Measurements from ENCODE around the gene TSHZ2. TPM values are rescaled to one million over a fixed set of nuclear protein-coding genes. Genes with fewer than 3 reads are reported as not detected.

The TSHZ2 gene
- total RNA-seq, 1 experiment from 2014 or later: 0.20 TPM

- H3K9me3 Mint-ChIP-seq: no peaks in the 10 kb centered on the region
- ATAC-seq (no peak), DNase-seq (ENCODE audit: low spot score) (no peak)
- no peak overlapping the region for H3K4me3 Mint-ChIP-seq
- TF ChIP-seq NR2C2 (CRISPR knock-in tag; IDR thresholded peaks at IDR 0.05) (no peak), MYBL2 (CRISPR knock-in tag; IDR thresholded peaks at IDR 0.05) (no peak), GTF2I (CRISPR knock-in tag; conservative IDR thresholded peaks at IDR 0.05) (no peak), RORB (CRISPR knock-in tag; IDR thresholded peaks at IDR 0.05) (no peak), GABPB1 (CRISPR knock-in tag; IDR thresholded peaks at IDR 0.05) (no peak), PRRX2 (CRISPR knock-in tag; IDR thresholded peaks at IDR 0.05) (no peak), ETV6 (CRISPR knock-in tag; IDR thresholded peaks at IDR 0.05) (no peak), ZNF121 (CRISPR knock-in tag; IDR thresholded peaks at IDR 0.05) (no peak), JAZF1 (CRISPR knock-in tag; IDR thresholded peaks at IDR 0.05) (no peak)
- TF ChIP-seq, protein P1, sequence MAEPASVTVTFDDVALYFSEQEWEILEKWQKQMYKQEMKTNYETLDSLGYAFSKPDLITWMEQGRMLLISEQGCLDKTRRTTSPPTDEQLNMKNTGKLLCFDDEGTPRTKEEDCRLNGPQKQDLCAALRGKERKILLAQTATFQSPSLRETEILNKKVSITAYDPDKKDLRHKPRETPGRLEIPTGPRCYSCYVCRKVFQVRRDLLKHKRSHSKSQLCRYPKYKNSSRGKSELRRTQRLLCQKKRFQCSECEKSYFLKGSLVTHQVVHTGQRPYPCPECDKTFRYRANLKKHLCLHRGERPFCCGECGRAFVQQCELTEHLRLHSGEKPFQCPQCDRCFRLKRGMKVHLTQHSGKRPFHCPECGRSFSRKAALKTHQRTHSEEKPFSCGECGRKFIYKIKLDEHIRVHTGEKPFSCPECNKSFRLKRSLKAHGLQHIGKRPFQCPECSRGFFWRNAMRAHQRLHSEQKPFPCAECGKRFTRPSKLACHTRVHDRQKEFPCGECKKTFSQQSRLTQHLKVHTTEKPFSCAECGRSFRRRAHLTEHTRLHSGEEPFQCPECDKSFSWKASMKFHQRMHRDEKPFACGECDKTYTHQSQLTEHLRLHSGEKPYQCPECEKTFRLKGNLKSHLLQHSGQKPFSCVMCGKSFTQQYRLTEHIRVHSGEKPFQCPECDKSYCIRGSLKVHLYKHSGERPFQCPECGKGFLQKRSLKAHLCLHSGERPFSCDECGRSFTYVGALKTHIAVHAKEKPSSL (CRISPR knock-in tag; conservative IDR thresholded peaks at IDR 0.05): no peak
- TF ChIP-seq, protein P2, sequence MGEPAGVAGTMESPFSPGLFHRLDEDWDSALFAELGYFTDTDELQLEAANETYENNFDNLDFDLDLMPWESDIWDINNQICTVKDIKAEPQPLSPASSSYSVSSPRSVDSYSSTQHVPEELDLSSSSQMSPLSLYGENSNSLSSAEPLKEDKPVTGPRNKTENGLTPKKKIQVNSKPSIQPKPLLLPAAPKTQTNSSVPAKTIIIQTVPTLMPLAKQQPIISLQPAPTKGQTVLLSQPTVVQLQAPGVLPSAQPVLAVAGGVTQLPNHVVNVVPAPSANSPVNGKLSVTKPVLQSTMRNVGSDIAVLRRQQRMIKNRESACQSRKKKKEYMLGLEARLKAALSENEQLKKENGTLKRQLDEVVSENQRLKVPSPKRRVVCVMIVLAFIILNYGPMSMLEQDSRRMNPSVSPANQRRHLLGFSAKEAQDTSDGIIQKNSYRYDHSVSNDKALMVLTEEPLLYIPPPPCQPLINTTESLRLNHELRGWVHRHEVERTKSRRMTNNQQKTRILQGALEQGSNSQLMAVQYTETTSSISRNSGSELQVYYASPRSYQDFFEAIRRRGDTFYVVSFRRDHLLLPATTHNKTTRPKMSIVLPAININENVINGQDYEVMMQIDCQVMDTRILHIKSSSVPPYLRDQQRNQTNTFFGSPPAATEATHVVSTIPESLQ (CRISPR knock-in tag; IDR thresholded peaks at IDR 0.05): no peak
- TF ChIP-seq, protein P3, sequence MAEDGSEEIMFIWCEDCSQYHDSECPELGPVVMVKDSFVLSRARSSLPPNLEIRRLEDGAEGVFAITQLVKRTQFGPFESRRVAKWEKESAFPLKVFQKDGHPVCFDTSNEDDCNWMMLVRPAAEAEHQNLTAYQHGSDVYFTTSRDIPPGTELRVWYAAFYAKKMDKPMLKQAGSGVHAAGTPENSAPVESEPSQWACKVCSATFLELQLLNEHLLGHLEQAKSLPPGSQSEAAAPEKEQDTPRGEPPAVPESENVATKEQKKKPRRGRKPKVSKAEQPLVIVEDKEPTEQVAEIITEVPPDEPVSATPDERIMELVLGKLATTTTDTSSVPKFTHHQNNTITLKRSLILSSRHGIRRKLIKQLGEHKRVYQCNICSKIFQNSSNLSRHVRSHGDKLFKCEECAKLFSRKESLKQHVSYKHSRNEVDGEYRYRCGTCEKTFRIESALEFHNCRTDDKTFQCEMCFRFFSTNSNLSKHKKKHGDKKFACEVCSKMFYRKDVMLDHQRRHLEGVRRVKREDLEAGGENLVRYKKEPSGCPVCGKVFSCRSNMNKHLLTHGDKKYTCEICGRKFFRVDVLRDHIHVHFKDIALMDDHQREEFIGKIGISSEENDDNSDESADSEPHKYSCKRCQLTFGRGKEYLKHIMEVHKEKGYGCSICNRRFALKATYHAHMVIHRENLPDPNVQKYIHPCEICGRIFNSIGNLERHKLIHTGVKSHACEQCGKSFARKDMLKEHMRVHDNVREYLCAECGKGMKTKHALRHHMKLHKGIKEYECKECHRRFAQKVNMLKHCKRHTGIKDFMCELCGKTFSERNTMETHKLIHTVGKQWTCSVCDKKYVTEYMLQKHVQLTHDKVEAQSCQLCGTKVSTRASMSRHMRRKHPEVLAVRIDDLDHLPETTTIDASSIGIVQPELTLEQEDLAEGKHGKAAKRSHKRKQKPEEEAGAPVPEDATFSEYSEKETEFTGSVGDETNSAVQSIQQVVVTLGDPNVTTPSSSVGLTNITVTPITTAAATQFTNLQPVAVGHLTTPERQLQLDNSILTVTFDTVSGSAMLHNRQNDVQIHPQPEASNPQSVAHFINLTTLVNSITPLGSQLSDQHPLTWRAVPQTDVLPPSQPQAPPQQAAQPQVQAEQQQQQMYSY (CRISPR knock-in tag; IDR thresholded peaks at IDR 0.05): no peak
- no peaks in the 10 kb centered on the region for H3K36me3 Mint-ChIP-seq
- H3K27me3 Mint-ChIP-seq (ENCODE audit: low read depth): no peaks in the 10 kb centered on the region
- ChIA-PET POLR2A (no interaction called here), CTCF (no interaction called here)
- peaks cover 12% of the 10 kb centered on the region for H3K4me1 Mint-ChIP-seq
- H3K27ac Mint-ChIP-seq: no peak overlapping the region
These were observed 64.8 kb downstream of the TSHZ2 start for GRCh38 chr20:53036992-53037391.

DNA sequence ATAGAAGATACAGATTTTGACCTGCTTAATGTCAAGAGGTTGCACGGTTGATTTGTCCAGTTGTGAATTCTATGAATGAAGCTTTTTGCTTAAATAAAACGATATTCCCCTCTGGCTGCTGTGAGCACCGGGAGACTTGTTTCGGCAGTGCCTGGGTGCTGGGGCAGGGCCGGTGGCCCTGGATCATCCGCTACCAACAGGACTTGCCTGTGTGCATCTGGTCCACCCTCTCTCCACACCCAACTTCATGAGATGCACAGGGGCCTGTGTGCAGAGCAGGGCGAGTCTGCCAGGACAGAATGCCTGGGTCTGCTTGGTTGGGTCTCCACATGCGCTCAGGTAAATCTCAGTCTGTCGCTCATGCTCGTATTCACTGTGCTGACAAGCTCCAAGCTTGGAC is 65.5 kb downstream of the TSHZ2 start:
- TF ChIP-seq ZNF263 (CRISPR knock-in tag; IDR thresholded peaks at IDR 0.05; ENCODE audit: low read depth): no peak
- no peak for TF ChIP-seq PREB (CRISPR knock-in tag; IDR thresholded peaks at IDR 0.05; ENCODE audit: borderline replicate concordance)
- TF ChIP-seq, protein P4, sequence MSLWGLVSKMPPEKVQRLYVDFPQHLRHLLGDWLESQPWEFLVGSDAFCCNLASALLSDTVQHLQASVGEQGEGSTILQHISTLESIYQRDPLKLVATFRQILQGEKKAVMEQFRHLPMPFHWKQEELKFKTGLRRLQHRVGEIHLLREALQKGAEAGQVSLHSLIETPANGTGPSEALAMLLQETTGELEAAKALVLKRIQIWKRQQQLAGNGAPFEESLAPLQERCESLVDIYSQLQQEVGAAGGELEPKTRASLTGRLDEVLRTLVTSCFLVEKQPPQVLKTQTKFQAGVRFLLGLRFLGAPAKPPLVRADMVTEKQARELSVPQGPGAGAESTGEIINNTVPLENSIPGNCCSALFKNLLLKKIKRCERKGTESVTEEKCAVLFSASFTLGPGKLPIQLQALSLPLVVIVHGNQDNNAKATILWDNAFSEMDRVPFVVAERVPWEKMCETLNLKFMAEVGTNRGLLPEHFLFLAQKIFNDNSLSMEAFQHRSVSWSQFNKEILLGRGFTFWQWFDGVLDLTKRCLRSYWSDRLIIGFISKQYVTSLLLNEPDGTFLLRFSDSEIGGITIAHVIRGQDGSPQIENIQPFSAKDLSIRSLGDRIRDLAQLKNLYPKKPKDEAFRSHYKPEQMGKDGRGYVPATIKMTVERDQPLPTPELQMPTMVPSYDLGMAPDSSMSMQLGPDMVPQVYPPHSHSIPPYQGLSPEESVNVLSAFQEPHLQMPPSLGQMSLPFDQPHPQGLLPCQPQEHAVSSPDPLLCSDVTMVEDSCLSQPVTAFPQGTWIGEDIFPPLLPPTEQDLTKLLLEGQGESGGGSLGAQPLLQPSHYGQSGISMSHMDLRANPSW (CRISPR knock-in tag; conservative IDR thresholded peaks at IDR 0.05; ENCODE audit: low read depth): no peak
- no peak for TF ChIP-seq TP53 (CRISPR knock-in tag; IDR thresholded peaks at IDR 0.05)
- no peak for TF ChIP-seq SOX15 (CRISPR knock-in tag; IDR thresholded peaks at IDR 0.05)
- no peak for TF ChIP-seq ESRRA (CRISPR knock-in tag; IDR thresholded peaks at IDR 0.05; ENCODE audit: borderline replicate concordance)
- TF ChIP-seq TCF7 (CRISPR knock-in tag; IDR thresholded peaks at IDR 0.05; ENCODE audit: low read depth): no peak
- no peak for TF ChIP-seq GABPB1 (CRISPR knock-in tag; IDR thresholded peaks at IDR 0.05)
- TF ChIP-seq CREB1 (CRISPR knock-in tag; IDR thresholded peaks at IDR 0.05): no peak
- no peak for TF ChIP-seq NR2C2 (CRISPR knock-in tag; IDR thresholded peaks at IDR 0.05)
- no peak for TF ChIP-seq E2F4 (CRISPR knock-in tag; IDR thresholded peaks at IDR 0.05; ENCODE audit: borderline replicate concordance, low read depth)
- no peaks in the 10 kb centered on the region for H3K27me3 Mint-ChIP-seq (ENCODE audit: low read depth)
- H3K36me3 Mint-ChIP-seq: no peaks in the 10 kb centered on the region
- DNase-seq (ENCODE audit: low spot score) (no peak), ATAC-seq (no peak)
- POLR2A ChIA-PET: no interaction called here
- no peaks in the 10 kb centered on the region for H3K9me3 Mint-ChIP-seq
- peaks cover 12% of the 10 kb centered on the region for H3K4me1 Mint-ChIP-seq
- H3K27ac Mint-ChIP-seq: no peak overlapping the region
- no peak overlapping the region for H3K4me3 Mint-ChIP-seq
- CTCF ChIA-PET: no interaction called here

Data from WTC11 (cell line).